Kidney capillary endothelial cell (primary cell): ENCODE data around the gene MEIS2.

Experiments
- DNase-seq: peaks from one replicate; pipeline ENCODE4 v3.0.0-alpha.2; 2018; ENCODE audit warnings: low spot score

Gene MEIS2

DNA sequence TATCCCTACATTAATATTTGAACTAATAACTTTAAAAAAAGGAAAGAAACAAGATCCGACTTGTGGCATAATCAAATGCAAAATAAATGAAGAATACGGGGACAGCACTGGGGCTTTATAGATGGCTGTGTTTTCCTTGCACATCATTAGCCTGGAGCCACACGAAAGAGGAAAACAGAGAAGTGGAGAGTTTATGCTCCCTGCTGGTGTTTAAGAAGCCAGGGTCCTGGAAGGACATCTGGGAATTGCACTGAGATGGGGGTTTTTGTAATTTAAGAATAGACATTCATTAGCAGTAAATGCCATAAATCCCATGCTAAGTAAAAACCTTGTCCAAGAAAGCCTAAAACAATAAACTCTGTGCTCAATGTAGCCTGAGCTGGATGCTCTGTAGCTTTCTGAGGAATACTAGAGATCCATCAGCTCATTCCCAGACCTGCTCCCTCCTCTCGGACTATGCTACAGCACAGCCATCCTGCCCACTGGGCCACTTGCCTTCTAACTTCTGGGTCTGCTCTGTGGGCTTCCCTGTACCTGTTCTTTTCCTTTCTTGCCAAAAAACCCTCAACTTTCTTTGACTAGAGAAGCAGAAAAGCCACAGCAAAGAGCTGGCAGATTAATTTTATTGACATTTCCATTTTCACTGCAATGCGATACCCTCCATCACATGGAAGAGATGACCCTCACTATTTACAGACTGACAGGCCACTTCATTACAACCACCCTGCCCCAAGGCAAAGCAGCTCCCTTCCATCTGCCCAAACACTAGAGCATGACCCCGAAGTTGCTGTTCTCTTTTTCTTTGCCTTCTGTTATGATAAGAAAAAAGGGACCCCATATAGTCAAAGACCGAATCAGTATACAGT, 62.3 kb downstream of the MEIS2 start:
- no peak for DNase-seq

DNA sequence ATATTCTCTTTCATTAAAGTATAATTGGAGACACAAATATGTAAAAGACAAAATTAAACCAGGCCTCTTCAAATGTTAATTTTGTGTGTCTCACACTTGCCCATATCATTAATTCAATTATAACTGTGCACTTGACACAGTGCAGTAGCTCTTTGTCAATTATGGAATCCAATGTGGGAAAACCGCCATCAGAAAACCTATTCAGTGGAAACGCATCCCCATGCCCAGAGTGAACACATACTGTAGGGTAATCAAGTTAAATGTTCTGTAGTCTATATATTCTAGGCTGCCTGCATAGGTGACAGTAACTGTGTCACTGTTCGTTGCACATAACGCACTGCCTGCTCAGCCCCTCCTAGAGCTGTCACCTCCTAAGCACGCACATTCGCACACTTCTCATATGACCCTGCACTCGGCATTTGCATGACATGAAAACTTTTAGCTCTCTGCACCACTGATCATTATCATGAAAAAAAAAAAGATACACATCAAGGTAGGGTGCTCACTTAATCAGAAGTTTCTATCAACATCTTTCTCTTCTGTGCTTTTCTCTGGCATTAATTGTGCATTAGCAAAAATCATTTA, 63.2 kb downstream of the MEIS2 start:
- no peak for DNase-seq

DNA sequence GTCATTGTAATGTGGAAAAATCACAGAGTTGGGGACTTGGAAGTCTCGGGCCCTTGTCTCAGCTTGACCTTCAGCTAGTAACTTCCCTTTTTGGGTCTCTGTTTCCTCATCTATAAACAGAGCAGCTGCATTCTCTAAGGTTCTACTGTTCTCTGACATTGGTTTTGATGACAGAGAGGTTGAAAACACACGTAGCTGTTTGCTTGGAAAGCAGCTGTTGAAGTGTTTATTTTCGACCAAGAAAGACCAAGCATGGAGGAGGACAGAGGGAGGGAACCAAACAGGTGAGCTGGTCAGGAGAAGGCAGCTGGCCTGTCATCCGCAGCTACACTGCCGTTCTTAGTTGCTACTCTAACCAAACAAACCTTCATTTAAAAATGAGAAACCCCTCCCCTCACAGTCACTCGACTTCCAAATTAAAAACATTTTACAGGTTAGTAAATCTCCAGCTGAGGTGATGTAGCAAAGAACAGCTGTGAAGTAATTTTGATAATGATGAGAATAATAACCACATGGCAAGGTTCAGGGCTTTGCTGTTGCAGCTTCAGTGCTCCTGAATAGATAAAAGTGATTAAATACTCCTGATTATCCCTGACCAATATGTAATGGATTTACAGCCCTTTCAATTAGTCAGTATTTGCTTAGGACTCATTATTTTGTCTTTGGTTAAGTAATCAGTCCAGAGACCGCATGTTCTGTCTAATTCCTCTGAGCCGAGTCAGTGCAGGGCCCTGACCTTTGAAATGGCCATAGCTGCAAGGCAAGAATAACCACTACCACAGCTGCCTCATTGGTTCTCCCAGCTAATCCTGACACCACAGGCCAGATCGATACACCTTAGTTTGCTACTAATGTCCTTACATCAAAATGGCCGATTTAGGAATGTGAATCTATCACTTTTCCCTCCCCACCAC, 65.3 kb downstream of the MEIS2 start:
- DNase-seq, result no peak

DNA sequence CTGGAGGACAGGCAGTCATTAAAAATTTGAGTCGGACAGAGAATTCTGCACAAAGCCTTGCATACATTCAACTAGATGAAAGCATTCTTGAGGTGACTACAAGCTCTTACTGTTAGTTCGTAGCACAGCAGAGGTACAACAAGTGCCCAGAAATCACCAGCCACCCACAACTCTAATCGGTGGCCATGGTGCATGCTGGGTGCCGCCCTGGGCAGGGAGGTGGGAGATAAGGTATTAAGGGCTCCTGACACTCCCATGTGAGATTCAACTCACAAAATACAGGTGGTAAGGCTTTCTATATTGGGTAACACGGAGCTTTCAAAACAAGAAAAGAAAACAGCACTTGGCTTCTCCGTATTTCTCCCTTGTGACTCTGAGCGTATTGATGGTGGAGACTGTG, 66.0 kb downstream of the MEIS2 start:
- no peak for DNase-seq

DNA sequence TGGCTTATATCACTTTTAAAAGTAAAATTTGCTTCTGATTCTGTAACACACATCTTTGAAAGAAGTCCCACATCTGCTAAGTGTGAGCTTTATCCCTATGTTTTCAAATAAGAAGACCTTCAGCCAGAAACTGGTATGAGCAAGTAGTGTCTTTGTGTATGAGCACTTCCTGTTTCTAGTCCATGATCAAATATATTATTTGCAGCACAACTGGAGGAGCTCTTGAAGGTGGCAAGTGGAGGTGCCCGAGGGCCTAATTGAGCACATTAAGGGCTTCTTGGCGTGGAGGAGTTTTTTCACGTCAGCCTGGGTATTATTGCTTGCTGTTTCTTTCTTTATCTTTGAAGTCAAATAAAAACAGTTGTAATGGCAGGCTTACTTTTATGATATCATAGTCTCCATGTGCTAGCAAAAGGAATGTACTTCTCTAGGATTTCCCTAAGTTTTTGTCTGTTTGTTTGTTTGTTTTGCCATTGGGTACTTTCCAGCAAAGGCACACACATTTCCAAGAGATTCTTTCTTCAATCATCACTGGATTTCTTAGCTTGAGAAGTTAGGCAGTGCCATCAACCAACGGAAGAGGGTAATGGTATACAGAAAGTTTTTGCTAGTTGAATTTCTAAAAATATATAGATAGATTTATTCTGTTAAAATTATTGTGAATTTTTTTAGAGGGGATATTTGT, 68.1 kb downstream of the MEIS2 start:
- DNase-seq, result no peak

DNA sequence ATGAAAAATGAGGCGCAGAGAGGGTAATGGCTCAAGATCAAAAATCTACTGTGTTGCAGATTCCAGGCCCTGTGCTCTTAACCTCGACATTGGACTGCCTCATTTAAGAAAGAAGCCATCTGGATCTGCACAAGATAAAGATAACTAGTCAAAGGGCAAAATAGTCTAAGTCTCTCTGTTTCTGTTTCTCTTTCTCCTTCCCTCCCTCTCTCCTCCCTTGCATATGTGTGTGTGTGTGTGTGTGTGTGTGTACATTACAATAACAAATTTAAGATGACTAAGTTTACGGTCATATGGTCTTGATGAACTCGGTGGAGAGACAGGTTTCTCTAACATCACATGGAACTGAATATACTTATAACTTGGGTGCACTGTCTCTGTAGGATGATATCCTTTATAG, 69.2 kb downstream of the MEIS2 start:
- DNase-seq, result no peak

DNA sequence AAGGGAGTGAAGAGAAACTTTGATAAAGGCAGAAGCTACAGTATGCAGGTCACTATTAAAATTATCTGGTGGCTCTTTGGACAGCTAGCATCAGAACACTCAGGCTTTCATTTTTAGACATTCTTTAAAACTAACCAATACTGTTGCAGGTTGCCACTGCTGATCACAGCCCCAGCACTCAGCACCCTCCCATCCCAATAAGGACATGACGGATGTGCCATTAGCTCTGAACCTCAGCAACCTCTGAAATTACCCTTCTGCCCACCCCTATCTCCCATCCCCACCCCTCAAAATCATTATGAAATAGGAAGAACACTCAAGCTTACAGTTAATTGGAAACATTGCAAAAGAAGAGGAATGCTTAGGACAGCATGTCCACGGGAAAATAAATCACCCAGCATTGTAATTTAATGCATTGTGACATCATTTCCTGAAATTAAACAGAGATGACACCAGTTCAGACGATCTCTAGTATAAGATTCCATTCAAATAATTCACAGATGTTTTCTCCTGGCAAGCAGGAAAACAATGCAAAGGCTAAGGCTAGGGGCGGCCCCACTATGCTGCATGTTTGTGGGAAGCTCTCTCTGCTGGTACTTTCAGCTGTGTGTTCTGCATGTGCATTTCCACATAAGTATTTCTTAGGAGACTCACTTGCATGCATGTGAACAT, 71.6 kb downstream of the MEIS2 start:
- peak; percentile 40 for DNase-seq

DNA sequence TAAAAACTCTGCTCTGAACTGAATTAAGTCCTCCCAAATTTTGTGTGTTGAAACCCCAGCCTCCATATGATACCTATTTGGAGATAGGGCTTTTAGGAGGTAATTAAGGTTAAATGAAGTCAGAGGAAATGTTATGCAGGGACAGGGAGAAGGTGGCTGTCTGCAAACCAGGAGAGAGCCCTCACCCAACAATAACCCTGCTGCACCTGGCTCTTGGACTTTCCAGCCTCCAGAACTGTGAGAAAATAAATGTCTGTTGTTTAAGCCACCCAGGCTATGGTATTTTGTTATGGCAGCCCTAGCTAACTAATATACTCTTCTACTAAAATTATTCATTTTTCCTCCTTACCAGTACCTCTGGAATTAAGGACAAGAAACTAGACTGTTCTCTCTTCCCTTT, 79.5 kb downstream of the MEIS2 start:
- no peak for DNase-seq

DNA sequence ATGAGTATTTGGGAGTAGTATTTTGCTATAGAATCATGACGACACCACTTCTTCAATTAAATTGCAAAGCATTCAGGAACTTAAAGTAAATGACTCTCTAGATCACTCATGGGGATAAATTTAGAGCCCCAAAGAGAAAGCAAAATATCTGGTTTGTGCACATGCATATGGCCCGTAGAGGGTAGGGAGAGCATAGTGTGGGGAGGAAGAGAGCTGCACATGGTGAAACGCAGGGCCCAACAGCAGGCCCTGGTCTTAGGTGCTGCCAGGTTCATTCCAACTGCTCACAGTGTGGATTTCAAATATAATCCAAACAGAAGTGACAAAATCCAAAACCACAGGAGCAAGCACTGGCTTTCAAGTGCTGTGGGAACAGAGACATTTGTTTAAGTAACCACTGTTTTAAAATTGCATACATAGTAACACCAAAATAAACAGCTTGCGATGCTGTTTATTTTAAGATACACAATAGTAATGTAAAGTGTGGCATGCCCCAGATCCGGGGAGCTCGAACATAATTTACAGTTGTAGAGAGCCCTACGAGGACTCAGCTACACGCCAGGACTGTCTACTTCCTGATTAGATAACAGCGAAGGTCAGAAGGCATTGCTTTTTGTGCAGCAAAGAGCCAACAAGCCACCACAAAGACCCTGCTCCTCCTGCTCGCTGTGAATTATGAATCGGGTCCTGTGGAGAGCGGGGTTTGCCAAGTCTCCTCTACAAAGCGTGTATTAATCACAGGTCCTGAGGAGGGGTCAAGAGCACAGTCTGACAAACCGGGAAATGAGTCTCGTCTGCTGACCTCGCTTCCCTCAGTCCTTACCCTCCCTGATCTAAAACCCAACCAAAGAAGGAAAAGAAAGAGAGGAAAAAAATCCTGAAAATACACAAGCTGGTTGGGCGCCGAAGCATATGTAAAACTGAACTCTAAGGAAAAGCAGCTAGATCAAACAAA, 80.6 kb downstream of the MEIS2 start:
- DNase-seq, result peak; percentile 56

DNA sequence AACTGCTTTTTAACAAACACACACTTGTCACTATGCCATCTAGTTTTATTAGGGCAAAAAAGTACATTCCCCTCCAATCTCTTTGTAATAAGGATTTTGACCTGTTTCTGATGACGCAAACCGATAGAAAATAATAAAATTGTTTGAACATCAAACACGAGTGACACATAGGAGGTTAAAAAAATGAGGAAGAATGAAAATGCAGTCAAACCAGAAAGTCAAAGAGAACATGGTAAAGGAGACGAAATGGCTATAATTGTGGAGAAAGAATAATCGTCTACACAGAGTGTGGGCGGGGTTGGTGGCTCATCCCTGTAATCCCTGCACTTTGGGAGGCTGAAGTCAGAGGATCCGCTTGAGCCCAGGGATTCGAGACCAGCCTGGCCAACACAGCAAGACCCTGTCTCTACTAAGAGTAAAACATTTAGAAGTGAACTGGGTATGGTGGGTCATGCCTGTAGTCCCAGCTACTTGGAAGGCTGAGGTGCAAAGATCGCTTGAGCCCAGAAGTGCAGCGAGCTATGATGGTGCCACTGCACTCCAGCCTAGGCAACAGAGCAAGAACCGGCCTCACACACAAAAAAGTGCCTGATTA, 83.2 kb downstream of the MEIS2 start:
- no peak for DNase-seq

DNA sequence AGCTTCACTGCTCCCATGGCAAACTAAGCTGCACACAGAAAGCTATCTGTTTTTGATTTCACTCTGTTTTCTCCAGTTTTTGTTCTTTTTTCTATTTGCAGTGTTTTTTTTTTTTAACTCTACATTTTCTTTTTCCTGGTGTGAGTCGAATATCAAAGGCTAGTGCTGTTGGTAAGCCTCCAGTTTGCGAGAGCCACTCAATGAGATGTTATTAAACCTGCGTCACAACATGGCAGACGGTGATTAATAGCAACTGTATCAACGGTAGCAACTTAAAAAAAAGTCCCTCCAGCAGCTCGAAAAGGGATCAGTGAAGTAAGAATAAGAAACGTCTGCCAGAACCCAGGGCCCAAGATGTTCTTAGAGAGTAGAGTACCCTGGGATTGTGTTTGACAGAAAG, 84.1 kb downstream of the MEIS2 start:
- DNase-seq, result no peak

DNA sequence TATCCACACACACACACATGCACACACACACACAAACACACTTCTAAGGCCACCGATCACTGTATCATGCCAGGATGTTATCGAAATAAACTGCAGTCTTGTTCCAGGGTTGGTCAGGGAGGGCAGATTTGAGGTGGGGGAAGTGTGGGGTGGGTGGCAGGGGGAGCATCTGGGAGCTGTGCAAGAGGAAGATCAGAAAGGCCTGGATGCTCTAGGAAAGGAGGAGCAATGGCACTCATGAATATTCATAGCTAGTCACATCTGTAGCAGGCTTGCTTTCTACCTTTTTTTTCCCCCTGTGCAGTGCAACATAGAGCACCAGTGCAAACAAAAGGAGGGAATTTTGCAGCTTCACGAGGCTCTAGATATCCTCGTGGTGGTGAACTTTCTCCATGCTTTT, 84.9 kb downstream of the MEIS2 start:
- no peak for DNase-seq

DNA sequence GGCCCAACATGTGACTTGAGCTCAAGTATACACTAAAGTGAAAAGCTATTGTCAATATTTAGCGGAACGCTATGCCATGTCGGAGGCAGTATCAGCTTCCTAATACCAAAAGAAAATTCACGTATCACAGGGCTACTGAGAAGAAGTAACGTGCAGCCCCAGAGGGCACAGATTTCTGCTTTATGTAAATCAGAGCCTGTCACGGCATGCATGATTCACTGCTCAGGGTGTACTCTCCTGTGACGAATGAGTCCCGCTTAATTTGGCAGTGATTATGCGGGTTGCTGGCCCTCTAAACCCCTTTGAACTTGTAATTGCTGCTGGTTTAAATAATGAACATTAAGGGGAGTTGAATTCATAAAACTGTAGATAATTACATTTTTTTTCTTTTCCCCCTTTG, 85.3 kb downstream of the MEIS2 start:
- DNase-seq, result no peak

DNA sequence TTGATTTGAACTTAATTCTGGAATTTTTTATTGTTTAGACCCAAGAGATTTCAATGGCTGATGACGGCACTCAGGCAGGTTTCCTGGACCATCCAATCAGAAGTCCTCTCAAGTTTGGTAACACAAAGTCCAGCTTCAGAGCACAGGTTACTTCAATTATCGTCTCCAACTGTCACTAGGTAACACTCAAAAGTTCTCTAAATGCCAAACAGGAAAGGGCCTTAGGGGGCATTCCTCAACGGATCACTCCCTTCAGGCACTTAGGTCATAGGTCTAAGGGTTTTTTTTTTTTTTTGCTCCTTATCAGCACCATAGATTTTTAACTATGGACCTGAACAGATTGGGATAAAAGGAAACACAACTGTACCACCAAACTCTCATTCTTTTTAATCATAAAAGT, 85.8 kb downstream of the MEIS2 start:
- DNase-seq, result no peak

DNA sequence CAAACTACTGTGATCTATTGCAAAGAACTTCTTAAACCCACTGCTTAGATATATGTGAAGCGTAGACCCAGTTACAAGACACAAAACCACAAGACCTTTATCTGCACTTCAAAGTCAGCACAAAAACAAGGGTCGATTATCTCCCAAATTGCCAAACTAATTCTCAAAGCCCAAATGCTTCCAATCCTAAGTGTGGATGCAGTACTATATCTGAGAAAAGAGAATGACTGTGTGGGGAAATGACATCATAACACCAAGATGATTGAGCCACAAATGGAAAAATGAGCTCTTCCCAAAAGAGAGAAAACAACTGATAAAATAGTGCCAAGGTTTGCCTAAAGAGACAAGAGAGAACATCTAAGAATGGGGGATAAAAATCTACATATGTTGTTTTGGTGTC, 86.2 kb downstream of the MEIS2 start:
- DNase-seq, result no peak

DNA sequence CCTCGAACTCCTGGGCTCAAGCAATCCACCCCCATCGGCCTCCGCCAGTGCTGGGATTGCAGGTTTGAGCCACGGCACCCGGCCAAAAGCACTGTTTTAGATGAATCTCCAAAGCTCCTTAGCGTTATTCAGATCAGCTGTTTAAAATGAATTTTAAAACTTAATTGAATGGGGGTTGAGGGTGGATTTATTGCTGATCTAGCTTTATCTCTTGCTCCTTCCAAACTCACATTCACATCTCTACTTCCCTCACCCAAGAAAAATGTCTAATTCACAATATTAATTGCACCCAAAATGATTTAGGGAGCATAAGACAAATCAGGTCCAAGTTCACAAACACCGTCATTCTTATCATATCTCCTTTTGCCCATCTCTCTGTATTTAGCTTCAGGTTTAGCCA, 89.8 kb downstream of the MEIS2 start:
- no peak for DNase-seq

DNA sequence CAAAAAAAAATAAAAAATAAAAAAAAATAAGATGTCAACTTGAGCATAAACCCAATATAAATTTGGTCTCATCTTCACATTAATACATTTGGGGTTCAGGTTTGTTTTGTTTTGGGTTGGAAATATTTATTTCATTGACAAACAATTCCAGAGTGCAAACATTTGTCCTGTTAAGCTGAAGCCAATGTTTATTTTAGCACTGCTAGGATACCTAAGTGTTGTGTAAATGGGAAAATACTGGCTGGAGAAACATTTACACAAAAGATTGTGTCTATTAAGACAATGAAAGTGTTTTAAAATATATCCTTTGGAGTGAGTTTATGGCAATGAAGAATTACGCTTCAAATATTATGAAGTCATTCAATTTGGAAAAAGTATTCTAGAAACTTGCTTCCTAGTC, 91.1 kb downstream of the MEIS2 start:
- DNase-seq, result no peak

DNA sequence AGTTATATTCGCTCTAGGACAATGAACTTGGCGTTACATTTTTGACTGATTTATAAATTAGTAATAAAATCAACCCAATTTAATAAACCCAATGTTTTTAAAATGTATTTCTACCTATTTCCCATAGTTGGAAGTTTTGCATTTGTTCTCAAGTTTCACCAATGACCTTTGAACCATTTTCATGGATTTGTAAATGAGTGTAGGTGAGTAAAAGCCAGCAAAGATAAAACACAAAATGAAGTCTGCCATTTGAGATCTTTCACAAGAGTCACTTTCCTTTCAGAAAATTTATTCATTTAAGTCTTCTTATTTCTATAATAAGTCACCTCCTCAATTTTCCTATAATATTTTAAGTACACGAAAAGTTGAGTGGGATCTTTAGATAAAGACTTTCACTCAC, 92.1 kb downstream of the MEIS2 start:
- DNase-seq, result no peak

DNA sequence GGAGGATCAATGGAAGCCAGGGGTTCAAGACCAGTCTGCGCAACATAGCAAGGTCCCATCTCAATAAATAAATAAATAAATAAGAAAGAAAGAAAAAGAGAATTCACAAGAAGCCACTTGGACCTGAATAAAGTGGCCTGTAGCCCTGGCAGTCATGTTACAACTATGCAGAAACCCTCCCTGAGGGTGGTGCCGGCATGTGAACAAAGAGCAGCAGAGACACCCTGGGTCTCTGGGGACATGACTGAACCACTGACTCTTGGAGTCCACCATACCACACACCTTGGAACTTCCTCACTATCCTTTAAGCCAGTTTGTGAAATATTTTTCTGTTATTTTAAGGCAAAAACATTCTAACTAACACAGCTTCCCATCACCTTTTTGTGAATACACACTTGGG, 93.0 kb downstream of the MEIS2 start:
- DNase-seq, result no peak
